ENCODE results near the gene GPC1.
"Not testable (repeated sequence)": the region's sequence is repeated elsewhere in the genome, so short reads cannot be mapped to it uniquely, and the experiment has no call there.

The GPC1 gene

DNA sequence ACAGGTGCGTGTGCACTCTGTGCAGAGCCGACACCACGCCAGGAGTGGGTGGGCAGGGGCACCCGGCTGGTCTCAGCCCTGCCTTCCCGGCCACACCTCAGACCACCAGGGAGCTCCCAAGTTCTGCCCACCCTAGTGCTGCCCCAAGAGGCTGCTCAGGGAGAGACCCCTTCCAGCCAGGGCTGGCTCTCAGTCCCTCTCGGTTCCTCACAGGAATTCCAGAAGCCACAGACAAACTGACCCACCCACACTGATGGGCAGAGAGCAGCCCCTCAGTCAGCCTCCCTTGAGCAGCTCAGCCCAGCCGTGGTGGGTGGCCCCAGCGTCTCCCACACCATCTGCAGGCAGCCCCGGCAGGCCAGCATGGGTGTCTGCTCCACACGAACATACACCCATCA lies 33.8 kb downstream of the GPC1 start:
- no peak for DNase-seq

DNA sequence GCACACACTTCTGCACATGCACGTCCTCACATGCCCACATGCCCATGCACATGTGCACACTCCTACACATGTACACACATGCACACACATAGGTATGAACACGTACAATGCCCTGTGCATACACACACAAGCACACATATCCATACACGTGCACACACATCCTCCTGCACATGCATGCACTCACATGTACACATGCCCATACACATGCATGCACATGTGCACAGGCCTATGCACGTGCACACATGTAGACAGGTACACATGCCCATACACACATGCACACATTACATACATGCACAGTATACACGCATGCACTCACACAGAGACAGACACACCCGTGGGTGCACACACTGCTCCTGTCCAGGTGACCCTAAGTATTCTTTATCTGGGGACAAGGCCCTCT lies 34.3 kb downstream of the GPC1 start:
- DNase-seq, result no peak

DNA sequence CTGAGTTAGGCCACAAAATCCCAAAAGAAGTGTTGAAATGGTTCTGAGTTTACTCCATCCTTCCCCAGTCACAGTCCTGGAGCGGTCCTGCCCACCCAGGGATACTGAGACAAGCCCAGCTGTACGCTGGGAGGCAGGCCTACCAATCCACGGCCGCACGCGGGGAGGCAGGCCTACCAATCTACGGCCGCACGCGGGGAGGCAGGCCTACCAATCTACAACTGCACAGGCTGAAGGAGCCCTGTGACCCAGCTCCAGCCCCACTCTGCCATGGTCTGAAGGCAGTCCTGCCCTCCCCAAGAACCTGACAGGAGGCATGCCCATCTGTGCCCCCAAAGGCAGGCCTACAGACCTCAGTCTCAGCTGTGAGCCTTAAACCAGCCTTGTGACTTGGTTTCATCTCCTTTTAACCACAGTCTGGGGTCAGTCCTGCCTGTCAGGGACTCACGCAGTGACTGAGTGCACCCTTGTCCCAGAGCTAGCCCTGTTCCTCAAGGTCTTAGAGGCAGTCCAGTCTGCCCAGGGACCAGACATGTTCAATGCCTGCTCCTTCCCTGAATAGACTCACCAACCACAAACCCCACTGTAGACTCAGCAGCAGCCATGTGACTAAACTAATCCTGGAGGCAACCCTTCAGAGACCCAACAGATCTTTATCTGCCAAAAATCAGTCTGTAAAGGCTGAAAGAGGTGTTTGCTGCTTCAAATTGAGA lies 36.8 kb downstream of the GPC1 start:
- DNase-seq, result peak; percentile 2

DNA sequence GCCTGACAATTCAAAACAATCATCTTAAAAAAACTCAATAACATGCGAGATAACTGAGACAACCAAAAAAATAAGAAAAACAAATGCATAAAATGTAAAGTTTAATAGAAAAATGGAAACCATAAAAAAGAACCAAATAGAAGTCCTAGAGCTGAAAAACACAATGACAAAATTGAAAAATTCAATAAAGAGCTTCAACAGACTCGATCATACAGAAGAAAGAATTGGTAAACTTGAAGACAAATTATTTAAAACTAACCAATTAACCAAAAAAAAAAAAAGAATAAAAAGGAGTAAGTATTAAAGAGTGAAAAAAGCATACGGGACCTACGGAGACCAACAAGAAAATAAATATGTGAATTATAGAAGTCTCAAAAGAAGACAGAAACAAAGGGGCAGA lies 37.7 kb downstream of the GPC1 start:
- no peak for DNase-seq

DNA sequence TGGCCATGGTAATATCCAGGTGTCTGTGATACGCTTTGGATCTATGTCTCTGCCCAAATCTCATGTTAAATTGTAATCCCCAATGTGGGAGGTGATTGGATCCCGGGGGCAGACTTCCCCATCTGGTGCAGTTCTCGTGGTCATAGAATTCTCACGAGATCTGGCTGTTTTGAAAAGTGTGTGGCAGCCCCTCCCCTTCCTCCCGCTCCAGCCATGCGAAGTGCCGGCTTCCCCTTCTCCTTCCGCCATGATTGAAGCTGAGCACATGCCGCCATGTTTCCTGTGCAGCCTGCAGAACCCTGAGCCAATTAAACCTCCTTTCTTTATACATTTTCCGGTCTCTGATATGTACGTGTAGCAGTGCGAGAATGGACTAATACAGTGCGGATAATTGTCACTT lies 42.5 kb downstream of the GPC1 start:
- no peak for DNase-seq

DNA sequence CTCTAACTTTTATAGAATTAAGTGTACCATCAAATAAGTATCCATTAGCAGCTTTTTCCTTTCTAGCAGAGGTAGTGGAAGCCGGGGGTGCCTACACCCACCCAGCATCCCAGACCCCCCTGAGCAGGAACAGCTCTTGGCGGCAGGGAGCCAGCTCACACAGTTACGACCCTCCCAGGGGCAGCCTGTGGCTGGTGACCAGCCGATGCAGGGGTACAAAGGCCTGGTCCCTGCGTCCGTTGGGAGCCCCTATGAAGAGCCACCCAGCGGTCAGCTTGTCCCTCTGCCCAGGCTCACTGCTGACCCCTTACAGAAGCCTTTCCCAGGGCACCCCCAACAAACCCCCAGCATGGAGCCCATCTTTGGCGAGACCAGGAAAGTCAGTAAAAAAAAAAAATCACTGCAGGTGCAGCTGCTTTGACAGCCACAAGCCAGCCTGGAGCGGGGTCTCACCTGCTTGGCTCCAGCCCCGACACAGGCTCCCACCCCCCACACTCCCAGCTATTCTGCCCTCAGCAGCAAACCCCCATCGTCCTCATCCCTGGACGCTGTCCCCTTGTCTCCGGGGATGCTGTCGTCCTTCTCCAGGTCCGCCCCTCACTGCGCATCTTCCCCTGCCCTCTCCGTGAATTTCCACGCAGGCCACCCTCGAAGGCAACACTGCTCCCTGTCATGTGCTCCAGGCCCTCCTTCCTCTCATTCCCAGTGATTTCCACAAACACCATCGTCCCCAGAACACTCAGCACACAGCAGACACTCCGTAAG lies 43.1 kb downstream of the GPC1 start:
- no peak for DNase-seq

DNA sequence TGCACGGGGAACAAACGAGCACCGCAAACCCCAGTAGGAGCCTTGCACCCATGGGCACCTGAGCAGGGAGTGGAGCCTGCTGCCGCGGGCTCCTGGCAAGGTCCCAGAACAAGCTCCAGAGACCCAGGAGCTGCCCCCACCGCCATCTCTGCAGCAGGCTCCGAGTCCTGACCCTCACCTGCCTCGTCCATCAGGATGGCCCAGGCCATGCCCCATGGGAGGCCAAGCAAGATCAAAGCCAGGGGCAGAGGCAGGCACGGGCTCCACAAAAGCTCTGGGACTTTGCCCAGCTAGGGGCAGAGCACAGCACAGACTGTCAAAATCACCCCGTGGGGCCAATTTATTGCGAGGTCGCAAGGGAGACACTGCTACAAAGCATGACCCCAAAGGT lies 43.6 kb downstream of the GPC1 start:
- DNase-seq, result no peak

DNA sequence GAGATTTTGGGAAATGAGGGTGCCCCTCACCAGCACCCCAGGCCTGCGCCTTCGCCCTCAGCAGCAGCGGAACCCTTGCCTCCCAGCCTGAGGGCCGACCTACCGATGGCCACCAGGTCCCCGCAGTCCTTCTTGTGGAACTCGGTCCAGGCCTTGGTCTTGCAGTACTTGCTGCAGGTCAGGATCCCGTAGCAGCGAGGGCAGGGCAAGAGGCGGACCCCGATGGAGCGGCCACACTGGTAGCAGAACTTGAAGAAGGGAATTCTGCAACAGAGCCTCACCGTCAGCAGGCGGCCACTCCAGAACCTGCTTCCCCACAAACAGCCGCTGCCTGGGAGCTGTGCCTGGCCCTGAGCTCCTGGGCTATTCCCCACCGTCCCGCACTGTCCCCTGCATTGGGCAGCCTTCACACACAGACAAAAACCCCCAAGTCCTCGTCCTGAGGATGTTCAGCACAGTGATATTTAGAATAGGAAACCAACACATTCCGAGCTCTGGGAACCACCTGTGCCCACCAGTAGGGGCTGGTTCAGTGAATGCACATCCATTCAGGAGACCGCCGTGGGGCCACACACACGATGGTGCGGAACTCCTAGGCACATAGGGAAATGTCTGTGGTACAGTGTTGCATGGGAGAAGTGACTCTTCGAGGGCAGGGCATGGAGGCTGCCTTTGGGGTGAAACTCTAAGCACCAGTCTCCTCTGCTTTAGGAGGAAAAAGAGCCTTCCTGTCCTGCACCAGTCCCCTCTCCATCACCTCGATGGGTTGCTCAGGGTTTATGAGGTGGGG lies 45.6 kb downstream of the GPC1 start:
- DNase-seq, result no peak

DNA sequence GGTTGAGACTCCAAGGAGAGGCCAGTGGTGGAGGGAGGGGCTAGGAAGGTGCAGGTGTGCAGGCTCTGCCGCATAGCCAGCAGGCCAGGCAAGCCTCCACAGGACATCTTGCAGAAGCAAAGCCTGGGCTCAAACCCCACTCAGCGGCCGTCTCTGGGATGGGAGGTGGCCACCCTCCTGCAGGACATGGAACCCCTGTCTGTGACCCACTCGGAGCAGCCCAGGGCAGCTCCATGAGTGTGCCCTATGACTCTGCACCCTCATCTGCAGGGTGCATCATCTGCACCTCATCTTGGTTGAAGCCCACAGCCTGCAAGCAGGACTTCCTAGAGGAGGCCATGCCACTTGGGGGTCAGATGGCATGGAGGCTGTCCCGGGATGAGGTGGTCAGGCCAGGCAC lies 46.3 kb downstream of the GPC1 start:
- no peak for DNase-seq

DNA sequence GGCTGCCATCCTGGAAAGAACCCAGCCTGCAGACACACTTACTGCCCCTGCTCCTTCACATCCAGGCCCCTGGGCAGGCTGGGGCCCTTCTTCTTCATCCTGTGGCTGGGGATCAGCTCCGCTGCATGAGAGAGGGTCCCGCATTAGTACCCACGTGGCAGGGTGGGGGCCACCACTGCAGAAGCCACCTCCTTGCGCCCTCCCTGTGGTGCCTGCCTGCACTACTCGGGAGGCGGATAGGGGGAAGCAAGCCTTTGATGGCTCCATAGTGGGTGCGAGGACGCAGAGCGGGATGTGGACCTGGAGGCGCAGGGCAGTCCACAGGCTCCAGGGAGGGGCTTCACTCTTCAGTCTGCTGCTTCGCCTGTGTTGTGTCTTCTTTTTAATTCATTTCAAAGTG lies 46.7 kb downstream of the GPC1 start:
- no peak for DNase-seq

DNA sequence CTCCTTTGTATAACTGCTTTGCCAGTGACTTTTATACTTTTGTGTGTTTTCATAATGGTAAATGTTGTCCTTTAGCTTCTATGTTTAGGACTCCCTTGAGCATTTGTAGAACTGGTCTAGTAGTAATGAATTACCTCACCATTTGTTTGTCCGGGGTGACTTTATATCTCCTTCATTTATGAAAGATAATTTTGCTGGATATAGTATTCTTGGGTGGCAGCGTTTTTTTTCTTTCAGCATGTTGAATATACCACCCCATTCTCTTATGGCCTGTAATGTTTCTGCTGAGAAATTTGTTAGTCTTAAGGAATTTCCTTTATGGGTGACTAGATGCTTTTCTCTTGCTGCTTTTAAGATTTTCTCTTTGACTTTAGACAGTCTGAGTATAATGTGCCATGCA lies 56.0 kb downstream of the GPC1 start:
- DNase-seq, result no peak

DNA sequence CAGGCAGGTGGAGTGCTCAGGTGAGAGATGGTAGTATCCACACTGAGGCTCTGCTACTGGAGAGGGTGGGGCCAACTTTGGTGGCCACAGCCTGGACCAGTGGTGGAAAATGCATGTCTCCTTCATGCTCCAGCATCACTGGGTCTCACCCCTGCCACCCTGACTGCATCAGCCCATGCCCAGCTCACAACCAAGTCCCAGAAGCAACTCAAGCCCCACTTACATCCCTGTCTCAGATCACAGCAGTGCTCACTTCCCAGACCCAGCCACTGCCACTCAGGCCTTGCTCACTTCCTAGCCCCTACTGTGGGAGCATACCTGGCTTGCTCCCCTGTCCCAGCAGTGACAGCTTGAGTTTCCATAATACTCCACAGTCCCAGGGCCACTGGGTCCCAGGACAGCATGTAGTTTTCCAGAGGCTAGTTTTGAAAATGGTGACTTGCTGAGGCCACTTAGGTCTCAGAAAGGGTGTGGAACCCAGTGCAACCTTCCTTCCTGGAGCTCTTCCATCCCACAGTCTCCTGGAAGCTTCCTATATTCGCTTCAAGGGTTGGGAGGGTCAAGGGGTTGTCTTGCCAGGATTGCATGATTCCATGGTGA lies 58.8 kb downstream of the GPC1 start:
- no peak for DNase-seq

DNA sequence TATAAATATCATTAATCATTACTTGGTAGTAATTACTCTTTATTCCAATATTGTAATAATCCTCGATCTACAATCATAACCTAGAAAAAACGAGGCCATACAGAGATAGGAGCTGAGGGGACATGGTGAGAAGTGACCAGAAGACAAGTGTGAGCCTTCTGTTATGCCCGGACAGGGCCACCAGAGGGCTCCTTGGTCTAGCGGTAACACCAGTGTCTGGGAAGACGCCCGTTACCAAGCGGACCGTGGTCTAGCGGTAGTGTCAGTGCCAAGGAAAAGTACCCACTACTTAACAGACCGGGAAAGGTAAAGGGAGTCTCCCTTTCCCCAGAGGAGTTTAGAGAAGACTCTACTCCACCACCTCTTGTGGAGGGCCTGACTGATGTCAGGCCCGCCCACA lies 59.5 kb downstream of the GPC1 start:
- not testable (repeated sequence) for DNase-seq

DNA sequence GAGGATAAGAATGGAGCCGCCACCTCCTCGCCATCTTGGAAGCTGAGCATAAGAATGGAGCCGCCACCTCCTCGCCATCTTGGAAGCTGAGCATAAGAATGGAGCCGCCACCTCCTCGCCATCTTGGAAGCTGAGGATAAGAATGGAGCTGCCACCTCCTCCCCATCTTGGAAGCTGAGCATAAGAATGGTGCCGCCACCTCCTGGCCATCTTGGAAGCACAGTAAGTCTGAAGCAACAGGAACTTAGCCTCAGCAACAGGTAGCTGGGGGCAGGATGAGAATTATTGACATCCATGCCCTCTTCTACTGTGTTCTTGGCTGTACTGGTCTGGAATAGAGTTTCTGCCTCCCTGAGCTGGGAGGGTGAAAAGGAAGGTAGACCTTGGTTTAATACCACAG lies 61.6 kb downstream of the GPC1 start:
- DNase-seq, result not testable (repeated sequence)

DNA sequence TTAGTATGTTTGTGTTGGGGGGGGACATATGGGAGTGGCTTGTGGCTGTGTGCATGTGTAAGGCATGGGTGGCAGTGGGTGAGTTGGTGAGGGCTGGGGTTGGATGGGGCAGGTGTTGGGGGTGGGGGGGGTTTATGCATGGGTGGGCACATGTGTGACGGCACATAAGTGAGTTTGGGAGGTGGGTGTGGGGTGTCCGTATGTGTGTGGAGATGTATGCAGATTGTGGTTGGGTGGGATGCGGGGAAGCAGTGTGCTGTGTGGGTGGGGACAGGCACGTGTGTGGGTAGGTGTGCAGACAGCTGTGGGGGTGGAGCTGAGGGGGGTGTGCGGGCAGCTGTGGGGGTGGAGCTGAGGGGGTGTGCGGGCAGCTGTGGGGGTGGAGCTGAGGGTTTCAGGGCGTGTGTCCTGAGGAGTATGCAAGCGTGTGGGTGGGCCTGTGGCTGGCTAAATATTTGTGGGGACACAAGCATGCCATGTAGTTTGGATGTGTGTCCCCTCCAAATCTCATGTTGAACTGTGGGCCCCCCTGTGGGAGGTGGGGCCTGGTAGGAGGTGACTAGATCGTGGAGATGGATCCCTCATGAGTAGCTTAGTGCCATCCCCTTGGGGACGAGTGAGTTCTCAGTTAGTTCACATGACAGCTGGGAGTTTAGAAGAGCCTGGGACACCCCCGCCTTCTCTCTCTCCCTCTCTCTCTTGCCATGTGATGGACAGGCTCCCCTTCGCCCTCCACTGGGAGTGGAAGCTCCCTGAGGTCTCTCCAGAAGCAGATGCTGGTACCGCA lies 62.9 kb downstream of the GPC1 start:
- no peak for DNase-seq

DNA sequence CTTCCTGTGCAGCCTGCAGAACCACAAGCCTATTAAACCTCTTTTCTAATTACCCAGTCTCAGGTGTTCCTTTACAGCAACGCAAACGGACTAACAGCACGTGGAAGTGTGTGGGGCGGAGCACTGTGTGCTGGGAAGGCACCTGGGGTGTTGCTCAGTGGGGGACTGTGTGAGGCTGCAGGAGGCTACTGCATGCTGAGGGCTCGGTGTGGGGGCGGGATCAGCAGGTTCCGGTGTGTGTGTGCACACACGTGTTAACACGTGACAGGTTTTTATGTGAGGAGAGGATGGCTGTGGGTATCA lies 63.4 kb downstream of the GPC1 start:
- no peak for DNase-seq

DNA sequence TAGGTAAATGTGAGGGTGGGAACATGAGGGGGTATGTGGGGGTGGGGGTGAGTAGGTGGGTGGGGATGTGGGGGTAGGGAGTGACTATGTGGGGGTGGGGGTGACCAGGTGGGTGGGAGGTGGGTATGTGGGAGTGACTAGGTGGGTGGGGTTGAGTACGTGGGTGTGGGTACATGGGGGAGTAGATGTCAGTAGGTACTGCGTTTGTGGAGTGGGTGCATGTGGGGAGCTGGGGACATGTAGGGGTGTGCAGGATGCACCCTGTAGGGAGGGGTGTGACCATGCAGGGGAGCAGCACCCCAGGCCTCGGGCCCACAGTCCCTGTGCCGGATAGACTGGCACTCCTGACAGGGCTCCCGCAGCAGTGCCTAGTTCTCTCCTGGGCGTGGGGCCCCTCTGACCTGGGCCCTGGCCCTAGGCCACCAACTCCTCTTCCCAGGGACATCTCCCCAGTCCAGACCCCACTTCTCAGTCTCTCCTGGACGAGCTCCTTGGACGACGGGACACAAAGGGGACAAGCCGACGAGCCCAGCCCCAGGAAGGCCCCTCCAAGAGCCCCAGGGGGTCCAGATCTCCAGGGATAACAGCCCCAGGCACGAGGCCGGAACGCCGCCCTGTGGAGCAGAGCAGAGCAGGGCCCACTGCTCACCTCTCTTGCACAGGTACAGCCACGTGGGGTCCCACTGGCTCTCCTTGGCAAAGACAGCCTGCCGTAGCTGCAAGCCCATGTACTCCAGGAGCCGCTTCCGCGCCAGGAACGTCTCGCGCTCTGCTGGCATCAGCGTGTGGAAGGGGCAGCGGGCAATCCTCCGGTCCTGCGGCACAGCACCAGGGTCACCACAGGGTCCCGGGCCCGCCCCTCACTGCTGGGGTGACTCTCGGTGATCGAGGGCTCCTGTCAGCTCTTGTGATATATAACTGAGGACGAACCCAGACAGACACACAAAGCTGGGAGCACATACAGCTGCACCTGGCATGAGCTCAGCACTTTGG lies 64.1 kb downstream of the GPC1 start:
- no peak for DNase-seq

DNA sequence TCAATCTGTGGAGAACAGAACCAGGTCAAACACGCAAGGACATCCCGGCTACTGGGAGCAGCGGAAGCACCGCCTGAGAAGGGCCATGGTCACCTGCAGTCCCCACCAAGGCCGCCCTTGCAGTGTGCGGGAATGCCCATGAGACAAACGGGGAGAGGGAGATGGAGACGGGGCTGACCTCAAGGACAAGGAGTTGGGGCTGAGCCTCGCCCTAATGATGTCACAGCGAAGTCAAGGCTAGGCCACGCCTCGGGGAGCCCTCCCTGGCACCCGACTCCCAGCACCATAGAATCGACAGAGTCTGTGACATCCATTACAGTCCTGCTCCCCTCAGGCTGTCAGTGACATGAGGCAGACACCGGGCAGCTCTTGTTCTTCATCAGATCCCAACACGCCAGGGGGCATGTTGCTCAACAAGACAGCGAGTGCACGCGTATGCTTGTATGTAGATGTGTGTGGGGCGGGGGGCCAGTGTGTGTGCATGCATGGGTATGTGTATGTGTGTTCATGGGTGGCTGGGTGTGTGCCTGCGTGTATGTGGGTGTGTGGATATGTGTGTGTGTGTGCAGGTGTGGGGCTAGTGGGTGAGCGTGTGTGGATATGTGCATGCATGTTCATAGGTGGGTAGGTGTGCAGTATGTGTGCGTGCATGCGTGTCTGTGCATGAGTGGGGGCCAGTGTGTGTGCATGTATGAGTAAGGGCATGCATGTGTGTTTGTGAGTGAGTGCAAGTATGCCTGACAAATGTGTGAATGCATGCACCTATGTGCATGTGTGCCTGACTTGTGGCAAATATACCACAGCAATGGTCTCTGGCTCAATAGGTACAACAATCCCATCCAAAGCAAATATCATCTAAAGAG lies 65.3 kb downstream of the GPC1 start:
- DNase-seq, result no peak

DNA sequence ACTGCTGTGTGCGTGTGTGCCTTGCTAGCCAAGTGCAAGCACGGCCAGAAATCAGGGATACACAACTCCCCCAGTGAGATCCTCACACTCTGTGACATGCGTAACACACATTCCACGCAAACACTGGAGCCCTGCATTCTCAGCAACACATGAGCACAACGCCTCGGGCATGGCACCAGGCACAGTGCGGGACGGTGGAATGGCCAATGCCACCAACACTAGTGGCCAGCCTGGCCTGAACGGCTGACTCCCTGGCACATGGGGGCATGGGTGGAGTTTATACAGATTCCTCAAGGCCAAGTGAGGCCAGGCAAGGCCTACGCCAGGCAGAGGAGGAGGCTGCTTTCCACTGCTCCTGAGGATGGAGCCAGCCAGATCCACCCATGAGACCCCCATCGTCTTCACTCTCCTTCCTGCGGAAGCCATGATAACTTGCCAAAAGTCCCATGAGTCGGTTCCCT lies 66.1 kb downstream of the GPC1 start:
- DNase-seq, result no peak

DNA sequence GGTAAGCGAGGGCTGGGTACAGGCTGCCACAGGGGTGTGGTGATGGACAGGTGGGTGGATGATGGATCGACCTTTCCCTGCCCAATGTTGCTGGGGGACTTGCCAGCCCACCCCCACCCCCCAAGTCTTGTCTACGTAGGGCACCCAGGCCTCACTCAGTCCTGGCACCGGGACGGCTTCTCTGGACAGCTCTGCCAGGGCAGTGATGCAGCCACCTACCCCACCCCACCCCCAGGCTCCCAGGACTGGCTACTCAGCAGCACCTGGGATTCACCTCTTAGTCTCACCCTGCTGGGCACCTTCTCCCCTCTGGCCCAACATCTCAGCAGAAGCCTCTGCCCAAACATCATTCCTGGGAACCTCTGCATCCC lies 66.6 kb downstream of the GPC1 start:
- no peak for DNase-seq

Data from activated gamma-delta T cell treated with Interleukin-2 at 50 U/mL for 16 hours (primary cell).